Thyroid gland (tissue), 4 donors: ENCODE results near the gene LSAMP. TPM values are rescaled to one million over a fixed set of nuclear protein-coding genes. Genes with fewer than 3 reads are reported as not detected.
"Not testable (repeated sequence)": the region's sequence is repeated elsewhere in the genome, so short reads cannot be mapped to it uniquely, and the experiment has no call there.

ENCODE experiments used
- DNase-seq, 2 donors: peaks; one replicate each; pipeline ENCODE4 v3.0.0-alpha.2; 2019
- H3K27ac ChIP-seq, 3 donors: fragments of 200-600 bp; sonication (generic); 1 replicate in 2 of 3; 2 replicates in 1 of 3; pipeline ENCODE4 v1.5.1; 2016 to 2019; ENCODE audit warnings: mild to moderate bottlenecking in 1 of 3, moderate library complexity in 1 of 3
- H3K27me3 ChIP-seq: fragments of 200-600 bp; sonication (generic); one replicate; pipeline ENCODE4 v1.5.1; 2019
- H3K36me3 ChIP-seq, 2 donors: fragments of 200-600 bp; sonication (generic); one replicate each; pipeline ENCODE4 v1.5.1; 2016 to 2019
- H3K4me1 ChIP-seq, 2 donors: fragments of 200-600 bp; sonication (generic); one replicate each; pipeline ENCODE4 v1.5.1; 2017 to 2019
- H3K4me3 ChIP-seq, 3 donors: fragments of 200-600 bp; sonication (generic); replicated peaks in 1 of 3; 1 replicate in 2 of 3; 2 replicates in 1 of 3; pipeline ENCODE4 v1.5.1; 2016; ENCODE audit warnings: mild to moderate bottlenecking in 1 of 3
- H3K9me3 ChIP-seq: fragments of 200-600 bp; sonication (generic); one replicate; pipeline ENCODE4 v1.5.1; 2017
- CTCF ChIP-seq, 6 experiments: fragments of 200-600 bp in 3 of 6; fragments of 450-650 bp in 3 of 6; sonication (generic) in 3 of 6; IDR thresholded peaks; one replicate each; pipeline ENCODE4 v1.5.1; 2016 to 2019; ENCODE audit warnings: antibody characterized with exemption in 6 of 6, mild to moderate bottlenecking in 2 of 6, inconsistent platforms in 1 of 6, moderate library complexity in 1 of 6
- POLR2A ChIP-seq, 2 donors: fragments of 450-650 bp; IDR thresholded peaks; one replicate each; pipeline ENCODE4 v1.6.1; 2017; ENCODE audit warnings: antibody characterized with exemption in 2 of 2, mild to moderate bottlenecking in 2 of 2, moderate library complexity in 1 of 2
- WGBS, 2 donors: methylation state at CpG; one replicate each; pipeline ENCODE4 v1.1.5; 2017; 5-methylcytosine and 5-hydroxymethylcytosine counted together
- intact Hi-C: fragments of 100-400 bp; cut with DNase I; formaldehyde crosslinking; loops from one replicate; pipeline ENCODE4 v1.15.1; 2023
- total RNA-seq, 4 donors: library from RNA; depleted of rRNA; stranded (reverse); fragments of >200 nt; gene quantifications; one replicate each; pipeline ENCODE4 v1.2.3, GENCODE V29; 2016

LSAMP gene
- total RNA-seq, 4 donors from 2014 or later: 0.78 to 2.0 (median 1.8) TPM

DNA sequence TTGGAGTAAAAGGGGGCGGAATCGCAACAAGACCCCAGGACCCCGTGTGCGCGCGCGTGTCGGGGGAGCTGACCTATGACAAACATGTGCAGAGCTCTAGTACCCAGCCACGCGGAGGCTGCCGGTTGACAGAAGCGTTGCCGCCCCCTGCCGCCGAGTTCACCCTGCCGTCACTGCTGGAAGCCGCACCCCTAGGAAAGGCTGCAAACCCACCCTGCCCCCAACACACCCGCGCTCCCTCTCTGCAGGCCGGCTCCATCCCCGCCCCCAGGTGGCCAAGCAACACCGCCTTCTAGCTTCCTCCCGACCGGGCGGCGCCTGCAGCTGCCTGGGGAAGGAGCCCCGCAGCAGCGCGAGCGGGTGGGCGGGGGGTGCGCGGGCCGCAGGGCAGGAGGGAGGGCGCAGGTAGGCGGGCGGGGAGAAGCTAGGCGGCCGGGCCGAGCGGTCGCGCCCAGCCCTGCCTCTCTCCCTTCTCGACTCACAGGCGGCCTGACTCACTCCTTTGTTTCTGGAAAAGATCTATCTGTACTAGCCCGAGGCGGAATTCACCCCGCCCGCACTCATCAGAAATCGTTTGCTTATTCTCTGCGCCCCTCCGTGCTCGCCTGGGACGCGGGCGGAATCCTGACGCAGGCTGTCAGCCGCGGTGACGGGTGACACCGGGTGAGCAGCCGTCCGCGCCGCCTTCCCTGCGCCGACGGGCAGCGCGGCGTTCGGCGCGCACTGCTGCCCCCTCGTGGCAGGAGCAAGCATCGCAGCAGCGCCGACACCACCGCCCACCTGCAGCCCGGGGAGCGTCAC lies 661.1 kb downstream of the LSAMP start:
- 1% methylated on average over 26 to 37 of the region's 81 CpGs for WGBS, 2 donors
- H3K36me3 ChIP-seq: no peaks in the 10 kb centered on the region
- H3K4me1 ChIP-seq: peaks cover 8 to 9% of the 10 kb centered on the region in 2 donors
- H3K27ac ChIP-seq: peak overlapping the region; percentile 90 to 98 (median 97)
- TF ChIP-seq POLR2A (IDR thresholded peaks at IDR 0.05): peak in 1 of 2 donors; percentile 77
- TF ChIP-seq CTCF (IDR thresholded peaks at IDR 0.05): peak; percentile 82 to 99 (median 98)
- peak; percentile 97 to 98 for DNase-seq
- intact Hi-C loops: no loop called here
- H3K9me3 ChIP-seq: no peaks in the 10 kb centered on the region
- no peaks in the 10 kb centered on the region for H3K27me3 ChIP-seq
- peak overlapping the region; percentile 28 to 77 (median 69) for H3K4me3 ChIP-seq

DNA sequence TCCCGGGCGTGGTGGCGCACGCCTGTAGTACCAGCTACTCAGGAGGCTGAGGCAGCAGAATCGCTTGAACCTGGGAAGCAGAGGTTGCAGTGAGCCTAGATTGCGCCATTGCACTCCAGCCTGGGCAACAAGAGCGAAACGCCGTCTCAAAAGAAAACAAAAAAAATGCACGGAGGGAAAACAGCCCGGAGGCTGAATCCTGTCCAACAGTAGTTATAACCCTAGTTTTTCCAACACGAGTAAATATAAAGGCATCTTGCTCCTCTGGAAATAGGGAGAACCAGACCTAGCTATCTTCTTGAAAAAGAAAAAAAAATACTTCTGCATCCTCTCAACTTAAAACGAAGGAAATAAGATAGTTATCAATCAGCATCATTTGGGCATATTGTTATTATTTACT lies 661.9 kb downstream of the LSAMP start:
- H3K4me1 ChIP-seq, H3K27me3 ChIP-seq, intact Hi-C loops, DNase-seq, H3K36me3 ChIP-seq, H3K9me3 ChIP-seq: not testable (repeated sequence)
- peak overlapping the region in 1 of 3 donors; percentile 69 for H3K4me3 ChIP-seq
- 57 to 62% methylated on average over 13 of the region's 13 CpGs for WGBS, 2 donors
- H3K27ac ChIP-seq: peak overlapping the region; percentile 90 to 98 (median 97)

DNA sequence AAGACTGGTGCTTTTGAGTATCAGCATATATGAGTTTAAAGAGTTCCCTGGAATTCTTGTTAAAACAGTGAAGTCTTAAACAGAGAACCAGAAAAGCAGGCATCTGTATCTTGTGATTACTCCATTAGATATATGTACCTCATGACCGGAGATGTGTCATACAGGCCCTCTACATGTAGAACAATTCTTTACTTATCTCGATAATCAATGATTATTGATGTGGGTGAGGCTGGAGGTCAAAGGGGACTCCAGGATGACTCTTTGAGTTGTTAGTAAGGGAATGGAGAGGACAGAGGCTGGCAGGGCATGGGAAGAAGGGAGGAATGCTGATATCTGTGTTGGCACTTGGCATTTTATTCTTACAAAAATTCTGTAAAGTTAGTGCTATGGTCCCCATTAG lies 666.3 kb downstream of the LSAMP start:
- TF ChIP-seq CTCF (IDR thresholded peaks at IDR 0.05) (no peak), POLR2A (IDR thresholded peaks at IDR 0.05) (no peak)
- DNase-seq: no peak
- 93% methylated on average over 2 of the region's 2 CpGs for WGBS, 2 donors
- H3K4me1 ChIP-seq: peaks cover 0 to 7% of the 10 kb centered on the region in 2 donors
- H3K27me3 ChIP-seq: no peaks in the 10 kb centered on the region
- no peak overlapping the region for H3K4me3 ChIP-seq
- no peaks in the 10 kb centered on the region for H3K9me3 ChIP-seq
- intact Hi-C loops: no loop called here
- no peak overlapping the region for H3K27ac ChIP-seq
- H3K36me3 ChIP-seq: no peaks in the 10 kb centered on the region

DNA sequence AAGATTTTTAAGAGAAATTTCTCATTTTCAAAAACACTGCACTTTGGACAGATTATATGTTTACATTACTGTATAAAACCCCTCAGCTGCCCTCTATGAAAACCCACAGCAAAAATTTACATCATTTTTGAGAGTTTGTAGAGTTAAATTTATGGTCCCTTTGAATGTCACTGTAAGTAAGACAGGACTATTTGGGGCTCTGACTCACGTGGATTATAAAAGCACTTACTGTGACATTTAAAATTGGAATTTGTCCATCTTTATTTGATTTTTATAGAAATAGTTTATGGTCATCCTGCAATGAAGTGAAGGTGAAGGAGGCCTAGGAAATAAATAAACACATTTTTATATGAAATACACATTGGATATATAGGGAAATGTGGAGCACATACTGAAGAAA lies 672.3 kb downstream of the LSAMP start:
- Histone ChIP-seq H3K27me3 (no peaks in the 10 kb centered on the region), H3K9me3 (no peaks in the 10 kb centered on the region), H3K36me3 (no peaks in the 10 kb centered on the region), H3K4me3 (no peak overlapping the region), H3K4me1 (peaks cover 0 to 4% of the 10 kb centered on the region in 2 donors), H3K27ac (no peak overlapping the region)
- intact Hi-C loops: no loop called here
- no peak for DNase-seq
- no peak for TF ChIP-seq CTCF (IDR thresholded peaks at IDR 0.05)
- TF ChIP-seq POLR2A (IDR thresholded peaks at IDR 0.05): no peak
- 67 to 88% methylated on average over 1 of the region's 1 CpG for WGBS, 2 donors

DNA sequence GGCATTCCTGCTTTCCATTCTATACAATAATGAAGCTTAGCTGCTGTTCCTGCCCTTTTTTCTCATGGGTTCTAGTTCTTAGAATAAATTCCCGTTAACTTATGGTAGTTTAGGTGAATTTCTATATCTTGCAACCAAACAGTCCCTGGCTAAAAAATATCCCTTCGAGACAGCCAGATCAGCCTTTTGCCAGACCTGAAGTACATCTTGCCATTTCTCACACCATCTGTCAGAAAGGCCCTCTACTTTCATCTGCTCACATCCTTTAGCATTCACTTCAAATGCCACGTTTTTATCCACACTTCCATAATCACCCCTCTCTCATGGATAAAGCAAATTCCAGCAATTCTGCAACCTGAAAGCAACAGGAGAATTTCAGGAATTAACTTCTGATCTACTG lies 676.6 kb downstream of the LSAMP start:
- Histone ChIP-seq H3K27me3 (no peaks in the 10 kb centered on the region), H3K36me3 (no peaks in the 10 kb centered on the region), H3K4me1 (no peaks in the 10 kb centered on the region), H3K4me3 (no peak overlapping the region), H3K27ac (no peak overlapping the region), H3K9me3 (no peaks in the 10 kb centered on the region)
- no peak for DNase-seq
- TF ChIP-seq POLR2A (IDR thresholded peaks at IDR 0.05) (no peak), CTCF (IDR thresholded peaks at IDR 0.05) (no peak)
- intact Hi-C loops: no loop called here
- 70 to 80% methylated on average over 3 of the region's 3 CpGs for WGBS, 2 donors
